ENCODE results near the gene NECTIN4.

DNA sequence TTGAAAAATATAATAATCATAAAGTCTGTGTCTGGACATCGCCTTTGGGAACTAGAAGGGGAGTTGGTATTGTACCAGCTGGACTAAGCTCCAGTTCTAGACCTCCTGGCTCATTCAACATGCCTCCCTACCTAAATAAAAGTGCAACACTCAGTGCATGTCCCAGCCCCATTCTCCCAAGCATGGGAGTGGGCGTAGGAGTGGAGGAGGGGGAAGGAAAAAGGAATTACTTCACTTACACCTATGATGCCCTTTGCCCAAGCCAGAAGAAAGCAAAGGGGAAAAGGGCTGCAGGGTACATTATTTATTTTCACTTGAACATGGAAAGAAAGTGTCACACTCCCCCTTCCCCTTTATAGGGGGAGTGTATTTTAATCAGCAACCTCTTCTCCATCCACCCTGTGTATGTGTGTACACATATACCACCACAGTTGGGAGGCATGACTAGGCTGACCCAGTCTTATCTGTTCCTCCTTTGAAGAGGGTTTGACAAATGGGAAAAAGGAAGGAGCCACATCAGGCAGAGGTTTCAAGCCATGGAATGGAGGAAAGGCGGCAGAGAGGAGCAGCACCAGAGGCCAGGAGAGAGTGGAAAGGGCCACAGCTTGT lies 31.8 kb upstream of the NECTIN4 start:
- no peak for TF ChIP-seq POLR2A (IDR thresholded peaks at IDR 0.05)
- TF ChIP-seq, protein P1, sequence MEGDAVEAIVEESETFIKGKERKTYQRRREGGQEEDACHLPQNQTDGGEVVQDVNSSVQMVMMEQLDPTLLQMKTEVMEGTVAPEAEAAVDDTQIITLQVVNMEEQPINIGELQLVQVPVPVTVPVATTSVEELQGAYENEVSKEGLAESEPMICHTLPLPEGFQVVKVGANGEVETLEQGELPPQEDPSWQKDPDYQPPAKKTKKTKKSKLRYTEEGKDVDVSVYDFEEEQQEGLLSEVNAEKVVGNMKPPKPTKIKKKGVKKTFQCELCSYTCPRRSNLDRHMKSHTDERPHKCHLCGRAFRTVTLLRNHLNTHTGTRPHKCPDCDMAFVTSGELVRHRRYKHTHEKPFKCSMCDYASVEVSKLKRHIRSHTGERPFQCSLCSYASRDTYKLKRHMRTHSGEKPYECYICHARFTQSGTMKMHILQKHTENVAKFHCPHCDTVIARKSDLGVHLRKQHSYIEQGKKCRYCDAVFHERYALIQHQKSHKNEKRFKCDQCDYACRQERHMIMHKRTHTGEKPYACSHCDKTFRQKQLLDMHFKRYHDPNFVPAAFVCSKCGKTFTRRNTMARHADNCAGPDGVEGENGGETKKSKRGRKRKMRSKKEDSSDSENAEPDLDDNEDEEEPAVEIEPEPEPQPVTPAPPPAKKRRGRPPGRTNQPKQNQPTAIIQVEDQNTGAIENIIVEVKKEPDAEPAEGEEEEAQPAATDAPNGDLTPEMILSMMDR (IDR thresholded peaks at IDR 0.05) = no peak
